ENCODE data around the gene MTUS2. TPM values are rescaled to one million over a fixed set of nuclear protein-coding genes. Genes with fewer than 3 reads are reported as not detected.

MTUS2 gene
- total RNA-seq, 1 experiment from 2014 or later, result not detected

- no peak overlapping the region for H3K4me3 ChIP-seq
- no peaks in the 10 kb centered on the region for H3K36me3 ChIP-seq
- DNase-seq, result no peak
- H3K27me3 ChIP-seq, result peaks cover 5% of the 10 kb centered on the region; the same call in 1 of the 2 replicates
- H3K9me3 ChIP-seq, result no peaks in the 10 kb centered on the region
Measured at GRCh38 chr13:29254626-29255370, 434.7 kb downstream of the MTUS2 start.

- Histone ChIP-seq H3K9me3 (no peaks in the 10 kb centered on the region), H3K27me3 (peaks cover 10% of the 10 kb centered on the region; the same call in 1 of the 2 replicates), H3K36me3 (no peaks in the 10 kb centered on the region), H3K4me3 (no peak overlapping the region)
- DNase-seq, result no peak
Measured at GRCh38 chr13:29255567-29255966, 435.4 kb downstream of the MTUS2 start.

- H3K36me3 ChIP-seq, result no peaks in the 10 kb centered on the region
- no peak for DNase-seq
- H3K9me3 ChIP-seq, result no peaks in the 10 kb centered on the region
- H3K4me3 ChIP-seq, result no peak overlapping the region
- H3K27me3 ChIP-seq, result peaks cover 11% of the 10 kb centered on the region
Measured at GRCh38 chr13:29260684-29261083, 440.5 kb downstream of the MTUS2 start.

- H3K27me3 ChIP-seq, result peaks cover 6% of the 10 kb centered on the region
- DNase-seq, result no peak
- H3K36me3 ChIP-seq, result no peaks in the 10 kb centered on the region
- no peak overlapping the region for H3K4me3 ChIP-seq
- no peaks in the 10 kb centered on the region for H3K9me3 ChIP-seq
Measured at GRCh38 chr13:29266261-29266660, 446.1 kb downstream of the MTUS2 start.

- Histone ChIP-seq H3K9me3 (no peaks in the 10 kb centered on the region), H3K36me3 (no peaks in the 10 kb centered on the region), H3K27me3 (peaks cover 4% of the 10 kb centered on the region; the same call in 1 of the 2 replicates), H3K4me3 (no peak overlapping the region)
- DNase-seq, result no peak
Measured at GRCh38 chr13:29266756-29267733, 446.9 kb downstream of the MTUS2 start.

- Histone ChIP-seq H3K36me3 (no peaks in the 10 kb centered on the region), H3K27me3 (peaks cover 7% of the 10 kb centered on the region; the same call in 1 of the 2 replicates), H3K9me3 (no peaks in the 10 kb centered on the region), H3K4me3 (no peak overlapping the region)
- no peak for DNase-seq
Measured at GRCh38 chr13:29270271-29270985, 450.3 kb downstream of the MTUS2 start.

- H3K4me3 ChIP-seq, result no peak overlapping the region
- no peak for DNase-seq
Measured at GRCh38 chr13:29271606-29272005, 451.5 kb downstream of the MTUS2 start.

GRCh38 chr13:29279356-29280254, 459.5 kb downstream of the MTUS2 start:
- Histone ChIP-seq H3K9me3 (no peaks in the 10 kb centered on the region), H3K4me3 (no peak overlapping the region), H3K36me3 (no peaks in the 10 kb centered on the region), H3K27me3 (peaks cover 5% of the 10 kb centered on the region)
- DNase-seq, result no peak

More at GRCh38 chr13:29271606-29272005, 451.5 kb downstream of the MTUS2 start:
- Histone ChIP-seq H3K9me3 (no peaks in the 10 kb centered on the region), H3K27me3 (peaks cover 7% of the 10 kb centered on the region; the same call in 1 of the 2 replicates), H3K36me3 (no peaks in the 10 kb centered on the region)

GRCh38 chr13:29281932-29282495, 461.9 kb downstream of the MTUS2 start:
- Histone ChIP-seq H3K36me3 (no peaks in the 10 kb centered on the region), H3K4me3 (no peak overlapping the region), H3K27me3 (peaks cover 9% of the 10 kb centered on the region), H3K9me3 (no peaks in the 10 kb centered on the region)
- no peak for DNase-seq

GRCh38 chr13:29284726-29285125, 464.6 kb downstream of the MTUS2 start:
- no peak for DNase-seq
- no peaks in the 10 kb centered on the region for H3K36me3 ChIP-seq
- H3K9me3 ChIP-seq, result no peaks in the 10 kb centered on the region
- H3K4me3 ChIP-seq, result no peak overlapping the region
- peaks cover 5% of the 10 kb centered on the region; the same call in 1 of the 2 replicates for H3K27me3 ChIP-seq

- peaks cover 4% of the 10 kb centered on the region; the same call in 1 of the 2 replicates for H3K27me3 ChIP-seq
- H3K4me3 ChIP-seq, result no peak overlapping the region
- no peaks in the 10 kb centered on the region for H3K36me3 ChIP-seq
- no peaks in the 10 kb centered on the region for H3K9me3 ChIP-seq
- no peak for DNase-seq
Measured at GRCh38 chr13:29287237-29287636, 467.1 kb downstream of the MTUS2 start.

- Histone ChIP-seq H3K4me3 (no peak overlapping the region), H3K27me3 (no peaks in the 10 kb centered on the region), H3K9me3 (no peaks in the 10 kb centered on the region), H3K36me3 (no peaks in the 10 kb centered on the region)
- no peak for DNase-seq
Measured at GRCh38 chr13:29292045-29292444, 471.9 kb downstream of the MTUS2 start.

GRCh38 chr13:29294821-29295220, 474.7 kb downstream of the MTUS2 start:
- DNase-seq, result no peak
- Histone ChIP-seq H3K36me3 (no peaks in the 10 kb centered on the region), H3K27me3 (0 out of 2 replicates have a peak, but pooled peaks cover 3% of the 10 kb centered on the region), H3K4me3 (no peak overlapping the region), H3K9me3 (no peaks in the 10 kb centered on the region)

GRCh38 chr13:29301027-29301426, 480.9 kb downstream of the MTUS2 start:
- Histone ChIP-seq H3K36me3 (no peaks in the 10 kb centered on the region), H3K4me3 (no peak overlapping the region), H3K27me3 (0 out of 2 replicates have a peak, but pooled peaks cover 3% of the 10 kb centered on the region), H3K9me3 (no peaks in the 10 kb centered on the region)
- no peak for DNase-seq

- H3K9me3 ChIP-seq, result no peaks in the 10 kb centered on the region
- no peak overlapping the region for H3K4me3 ChIP-seq
- H3K27me3 ChIP-seq, result no peaks in the 10 kb centered on the region
- no peaks in the 10 kb centered on the region for H3K36me3 ChIP-seq
- no peak for DNase-seq
Measured at GRCh38 chr13:29304148-29304547, 484.0 kb downstream of the MTUS2 start.

Measured in MG63 (cell line).